HepG2 (cell line): Measurements from ENCODE around the gene VPS52. TPM values are rescaled to one million over a fixed set of nuclear protein-coding genes. Genes with fewer than 3 reads are reported as not detected.
A peak's percentile ranks its signal among the peaks of the same experiment; 100 is the strongest.

ENCODE experiments used
- CBX5 ChIP-seq: sonication (generic); formaldehyde crosslinking; IDR thresholded peaks from 2 replicates; pipeline ENCODE4 v1.4.0; 2020; ENCODE audit warnings: missing genetic modification reagents, borderline replicate concordance
- CC2D1A ChIP-seq: sonication (generic); formaldehyde crosslinking; IDR thresholded peaks from 2 replicates; pipeline ENCODE4 v1.8.1; 2023; ENCODE audit warnings: mild to moderate bottlenecking, missing genetic modification reagents
- CREM ChIP-seq, 2 experiments: sonication (generic) in 1 of 2; formaldehyde crosslinking in 1 of 2; IDR thresholded peaks; 2 replicates each; pipeline versions ENCODE4 v1.4.0 to v1.6.1; 2016 to 2020; ENCODE audit warnings: antibody characterized with exemption in 1 of 2, mild to moderate bottlenecking in 1 of 2, missing genetic modification reagents in 1 of 2
- FOXO1 ChIP-seq: sonication (generic); formaldehyde crosslinking; IDR thresholded peaks from 2 replicates; pipeline ENCODE4 v1.4.0; 2020; ENCODE audit warnings: missing genetic modification reagents
- GZF1 ChIP-seq: sonication (generic); formaldehyde crosslinking; IDR thresholded peaks from 2 replicates; pipeline ENCODE4 v1.5.1; 2020; ENCODE audit warnings: mild to moderate bottlenecking, missing genetic modification reagents
- IRX3 ChIP-seq: sonication (generic); formaldehyde crosslinking; IDR thresholded peaks from 2 replicates; pipeline ENCODE4 v1.8.1; 2023; ENCODE audit warnings: mild to moderate bottlenecking, low read depth, missing genetic modification reagents, borderline replicate concordance
- KDM1A ChIP-seq: IDR thresholded peaks from 2 replicates; pipeline ENCODE4 v1.6.1; 2016; ENCODE audit warnings: missing compliant biosample characterization
- KDM5A ChIP-seq: fragments of 200-600 bp; sonication (generic); IDR thresholded peaks from 2 replicates; pipeline ENCODE4 v1.7.0; 2018; ENCODE audit warnings: antibody characterized with exemption, mild to moderate bottlenecking, low read length, borderline replicate concordance
- MLX ChIP-seq: IDR thresholded peaks from 2 replicates; pipeline ENCODE4 v1.6.1; 2016
- MXI1 ChIP-seq: IDR thresholded peaks from 3 replicates; pipeline ENCODE4 v1.6.1; 2012; ENCODE audit warnings: low read depth, low read length, inconsistent platforms, borderline replicate concordance
- NFE2L2 ChIP-seq: fragments of 150-350 bp; IDR thresholded peaks from 2 replicates; pipeline ENCODE4 v1.6.1; 2014; ENCODE audit warnings: low read length
- NFKBIZ ChIP-seq: IDR thresholded peaks from 2 replicates; pipeline ENCODE4 v1.6.1; 2018; ENCODE audit warnings: missing genetic modification reagents, missing compliant biosample characterization
- REXO4 ChIP-seq: sonication (generic); formaldehyde crosslinking; IDR thresholded peaks from 2 replicates; pipeline ENCODE4 v1.8.0; 2022; ENCODE audit warnings: missing genetic modification reagents, mild to moderate bottlenecking, borderline replicate concordance
- RFXAP ChIP-seq: sonication (generic); formaldehyde crosslinking; IDR thresholded peaks from 2 replicates; pipeline ENCODE4 v1.4.0; 2020; ENCODE audit warnings: missing genetic modification reagents, borderline replicate concordance
- SETDB1 ChIP-seq: sonication (generic); formaldehyde crosslinking; IDR thresholded peaks from 2 replicates; pipeline ENCODE4 v1.5.1; 2020; ENCODE audit warnings: missing genetic modification reagents, mild to moderate bottlenecking, borderline replicate concordance
- STAT6 ChIP-seq: sonication (generic); formaldehyde crosslinking; IDR thresholded peaks from 2 replicates; pipeline ENCODE4 v1.4.0; 2020; ENCODE audit warnings: missing genetic modification reagents, mild to moderate bottlenecking, borderline replicate concordance
- THAP7 ChIP-seq: sonication (generic); formaldehyde crosslinking; IDR thresholded peaks from 2 replicates; pipeline ENCODE4 v1.8.1; 2023; ENCODE audit warnings: mild to moderate bottlenecking, missing genetic modification reagents
- ZBTB39 ChIP-seq: sonication (generic); formaldehyde crosslinking; IDR thresholded peaks from 2 replicates; pipeline ENCODE4 v1.5.0; 2020; ENCODE audit warnings: missing genetic modification reagents
- ZFP36L1 ChIP-seq: sonication (generic); formaldehyde crosslinking; IDR thresholded peaks from 2 replicates; pipeline ENCODE4 v1.8.0; 2022; ENCODE audit warnings: mild to moderate bottlenecking, missing genetic modification reagents, moderate library complexity
- ZIK1 ChIP-seq: sonication (generic); formaldehyde crosslinking; IDR thresholded peaks from 2 replicates; pipeline ENCODE4 v1.5.0; 2020; ENCODE audit warnings: mild to moderate bottlenecking, low read depth, missing genetic modification reagents, borderline replicate concordance
- ZNF264 ChIP-seq: sonication (generic); formaldehyde crosslinking; IDR thresholded peaks from 2 replicates; pipeline ENCODE4 v1.4.0; 2020; ENCODE audit warnings: missing genetic modification reagents
- ZNF331 ChIP-seq: sonication (generic); formaldehyde crosslinking; IDR thresholded peaks from 2 replicates; pipeline ENCODE4 v1.4.0; 2020; ENCODE audit warnings: missing genetic modification reagents
- ZNF333 ChIP-seq: sonication (generic); formaldehyde crosslinking; IDR thresholded peaks from 2 replicates; pipeline ENCODE4 v1.4.0; 2020; ENCODE audit warnings: mild to moderate bottlenecking, missing genetic modification reagents, borderline replicate concordance
- ZNF382 ChIP-seq: sonication (generic); formaldehyde crosslinking; IDR thresholded peaks from 2 replicates; pipeline ENCODE4 v1.5.0; 2020; ENCODE audit warnings: missing genetic modification reagents, mild to moderate bottlenecking, borderline replicate concordance
- ZSCAN25 ChIP-seq: sonication (generic); formaldehyde crosslinking; IDR thresholded peaks from 2 replicates; pipeline ENCODE4 v1.8.0; 2022; ENCODE audit warnings: mild to moderate bottlenecking, missing genetic modification reagents
- polyA plus RNA-seq, 8 experiments: library from polyadenylated mRNA; depleted of rRNA in 3 of 8; stranded (reverse) in 7 of 8; unstranded in 1 of 8; fragments of >200 nt; fragmentation: Illumina TruSeq in 4 of 8; extraction: Trizol in 4 of 8; gene quantifications; 2 replicates each; pipeline versions ENCODE4 v1.2.1 to v1.2.3, GENCODE V29; 2011 to 2016; ENCODE audit warnings: low read depth in 4 of 8, missing spikeins in 1 of 8, mixed read lengths in 1 of 8; ENCODE audit not compliant: insufficient read depth in 1 of 8
- total RNA-seq, 5 experiments: library from RNA; depleted of rRNA; stranded (reverse); fragments of >200 nt; fragmentation: Illumina TruSeq; extraction: Trizol; gene quantifications; 2 replicates each; pipeline ENCODE4 v1.2.3, GENCODE V29; 2016; ENCODE audit warnings: low read depth in 1 of 5

Gene VPS52
- total and polyA plus RNA-seq, 2 of the 13 experiments (the other 11 are each of a cell fraction or from before 2014, with no cell fraction given) = 48.9 to 85.5 TPM

- 0 out of 2 replicates have a peak, but pooled peaks have one; percentile 24 for TF ChIP-seq ZFP36L1 (CRISPR knock-in tag)
- no peak; the same call in 1 of the 2 replicates for TF ChIP-seq FOXO1 (CRISPR knock-in tag)
- TF ChIP-seq ZNF331 = peak; percentile 33; the same call in 1 of the 2 replicates
- TF ChIP-seq ZNF333 (CRISPR knock-in tag) = no peak
- TF ChIP-seq MLX (CRISPR knock-in tag) = no peak
- TF ChIP-seq ZNF382 (CRISPR knock-in tag) = no peak
- TF ChIP-seq ZIK1 (CRISPR knock-in tag) = no peak
- peak; percentile 63 for TF ChIP-seq CREM (IDR thresholded peaks at IDR 0.05)
- TF ChIP-seq CREM (CRISPR knock-in tag; IDR thresholded peaks at IDR 0.05) = no peak
- TF ChIP-seq MXI1 = peak; percentile 54; the same call in 1 of the 3 replicates
- TF ChIP-seq ZSCAN25 (CRISPR knock-in tag) = no peak
- no peak for TF ChIP-seq GZF1 (CRISPR knock-in tag)
- 0 out of 2 replicates have a peak, but pooled peaks have one; percentile 29 for TF ChIP-seq NFKBIZ (CRISPR knock-in tag)
- TF ChIP-seq SETDB1 (CRISPR knock-in tag) = no peak
- TF ChIP-seq THAP7 (CRISPR knock-in tag) = no peak
- TF ChIP-seq REXO4 (CRISPR knock-in tag) = no peak
- no peak for TF ChIP-seq KDM1A (CRISPR knock-in tag)
- TF ChIP-seq KDM5A = peak; percentile 80; the same call in 1 of the 2 replicates
- no peak for TF ChIP-seq IRX3 (CRISPR knock-in tag)
- TF ChIP-seq ZBTB39 (CRISPR knock-in tag) = no peak
- TF ChIP-seq STAT6 (CRISPR knock-in tag) = 0 out of 2 replicates have a peak, but pooled peaks have one; percentile 54
- TF ChIP-seq CC2D1A (CRISPR knock-in tag) = no peak
- TF ChIP-seq ZNF264 (CRISPR knock-in tag) = peak; percentile 70
- TF ChIP-seq NFE2L2 = no peak
- TF ChIP-seq CBX5 (CRISPR knock-in tag) = no peak
- peak; percentile 81 for TF ChIP-seq RFXAP (CRISPR knock-in tag)
These were observed 46.2 kb upstream of the VPS52 start, which contains the start of gene ZBTB22 (continued) for GRCh38 chr6:33317669-33318425.
